HepG2 (cell line): ENCODE results near the gene HEXD. TPM values are rescaled to one million over a fixed set of nuclear protein-coding genes. Genes with fewer than 3 reads are reported as not detected.

ENCODE experiments used
- ARID4A ChIP-seq: sonication (generic); formaldehyde crosslinking; IDR thresholded peaks from 2 replicates; pipeline ENCODE4 v1.5.0; 2020; ENCODE audit warnings: mild to moderate bottlenecking, missing genetic modification reagents, borderline replicate concordance
- BCL3 ChIP-seq: sonication (generic); formaldehyde crosslinking; IDR thresholded peaks from 2 replicates; pipeline ENCODE4 v1.5.1; 2020; ENCODE audit warnings: mild to moderate bottlenecking, missing genetic modification reagents, moderate library complexity
- GABPB1 ChIP-seq: IDR thresholded peaks from 2 replicates; pipeline ENCODE4 v1.6.1; 2016; ENCODE audit warnings: mild to moderate bottlenecking, missing genetic modification reagents, moderate library complexity, missing compliant biosample characterization
- IKZF5 ChIP-seq: IDR thresholded peaks from 2 replicates; pipeline ENCODE4 v1.6.1; 2018; ENCODE audit warnings: missing genetic modification reagents, mild to moderate bottlenecking, missing compliant biosample characterization
- RARA ChIP-seq: IDR thresholded peaks from 2 replicates; pipeline ENCODE4 v1.6.1; 2016; ENCODE audit warnings: missing genetic modification reagents, missing compliant biosample characterization
- SALL1 ChIP-seq: sonication (generic); formaldehyde crosslinking; IDR thresholded peaks from 2 replicates; pipeline ENCODE4 v1.8.0; 2022; ENCODE audit warnings: mild to moderate bottlenecking, missing genetic modification reagents
- SATB2 ChIP-seq: sonication (generic); formaldehyde crosslinking; IDR thresholded peaks from 2 replicates; pipeline ENCODE4 v1.5.0; 2020; ENCODE audit warnings: missing genetic modification reagents
- SRSF9 ChIP-seq: fragments of 200-400 bp; formaldehyde crosslinking; IDR thresholded peaks from 2 replicates; pipeline ENCODE4 v1.6.1; 2018; ENCODE audit warnings: borderline replicate concordance, mild to moderate bottlenecking, low read depth, low read length; ENCODE audit not compliant: insufficient read depth, poor library complexity, severe bottlenecking
- ZNF501 ChIP-seq: sonication (generic); formaldehyde crosslinking; IDR thresholded peaks from 2 replicates; pipeline ENCODE4 v1.5.1; 2020; ENCODE audit warnings: mild to moderate bottlenecking, moderate library complexity, missing genetic modification reagents
- ZNF567 ChIP-seq: sonication (generic); formaldehyde crosslinking; IDR thresholded peaks from 2 replicates; pipeline ENCODE4 v1.8.1; 2023; ENCODE audit warnings: mild to moderate bottlenecking, missing genetic modification reagents, borderline replicate concordance
- polyA plus RNA-seq, 8 experiments: library from polyadenylated mRNA; depleted of rRNA in 3 of 8; stranded (reverse) in 7 of 8; unstranded in 1 of 8; fragments of >200 nt; fragmentation: Illumina TruSeq in 4 of 8; extraction: Trizol in 4 of 8; gene quantifications; 2 replicates each; pipeline versions ENCODE4 v1.2.1 to v1.2.3, GENCODE V29; 2011 to 2016; ENCODE audit warnings: low read depth in 4 of 8, missing spikeins in 1 of 8, mixed read lengths in 1 of 8; ENCODE audit not compliant: insufficient read depth in 1 of 8
- total RNA-seq, 5 experiments: library from RNA; depleted of rRNA; stranded (reverse); fragments of >200 nt; fragmentation: Illumina TruSeq; extraction: Trizol; gene quantifications; 2 replicates each; pipeline ENCODE4 v1.2.3, GENCODE V29; 2016; ENCODE audit warnings: low read depth in 1 of 5
- TF ChIP-seq, protein P1 (sequence below): sonication (generic); formaldehyde crosslinking; IDR thresholded peaks from 2 replicates; pipeline ENCODE4 v1.5.1; 2020; ENCODE audit warnings: mild to moderate bottlenecking, missing genetic modification reagents, moderate library complexity

HEXD gene
- total and polyA plus RNA-seq, 2 of the 13 experiments (the other 11 are each of a cell fraction or from before 2014, with no cell fraction given): 22.3 to 41.8 TPM

- TF ChIP-seq BCL3 (CRISPR knock-in tag): peak; percentile 74; the same call in 1 of the 2 replicates
- TF ChIP-seq SRSF9: no peak
- peak; percentile 98 for TF ChIP-seq SALL1 (CRISPR knock-in tag)
- peak; percentile 89 for TF ChIP-seq IKZF5 (CRISPR knock-in tag)
- peak; percentile 57 for TF ChIP-seq GABPB1 (CRISPR knock-in tag)
- TF ChIP-seq ZNF567 (CRISPR knock-in tag): 0 out of 2 replicates have a peak, but pooled peaks have one; percentile 94
- TF ChIP-seq, protein P1, sequence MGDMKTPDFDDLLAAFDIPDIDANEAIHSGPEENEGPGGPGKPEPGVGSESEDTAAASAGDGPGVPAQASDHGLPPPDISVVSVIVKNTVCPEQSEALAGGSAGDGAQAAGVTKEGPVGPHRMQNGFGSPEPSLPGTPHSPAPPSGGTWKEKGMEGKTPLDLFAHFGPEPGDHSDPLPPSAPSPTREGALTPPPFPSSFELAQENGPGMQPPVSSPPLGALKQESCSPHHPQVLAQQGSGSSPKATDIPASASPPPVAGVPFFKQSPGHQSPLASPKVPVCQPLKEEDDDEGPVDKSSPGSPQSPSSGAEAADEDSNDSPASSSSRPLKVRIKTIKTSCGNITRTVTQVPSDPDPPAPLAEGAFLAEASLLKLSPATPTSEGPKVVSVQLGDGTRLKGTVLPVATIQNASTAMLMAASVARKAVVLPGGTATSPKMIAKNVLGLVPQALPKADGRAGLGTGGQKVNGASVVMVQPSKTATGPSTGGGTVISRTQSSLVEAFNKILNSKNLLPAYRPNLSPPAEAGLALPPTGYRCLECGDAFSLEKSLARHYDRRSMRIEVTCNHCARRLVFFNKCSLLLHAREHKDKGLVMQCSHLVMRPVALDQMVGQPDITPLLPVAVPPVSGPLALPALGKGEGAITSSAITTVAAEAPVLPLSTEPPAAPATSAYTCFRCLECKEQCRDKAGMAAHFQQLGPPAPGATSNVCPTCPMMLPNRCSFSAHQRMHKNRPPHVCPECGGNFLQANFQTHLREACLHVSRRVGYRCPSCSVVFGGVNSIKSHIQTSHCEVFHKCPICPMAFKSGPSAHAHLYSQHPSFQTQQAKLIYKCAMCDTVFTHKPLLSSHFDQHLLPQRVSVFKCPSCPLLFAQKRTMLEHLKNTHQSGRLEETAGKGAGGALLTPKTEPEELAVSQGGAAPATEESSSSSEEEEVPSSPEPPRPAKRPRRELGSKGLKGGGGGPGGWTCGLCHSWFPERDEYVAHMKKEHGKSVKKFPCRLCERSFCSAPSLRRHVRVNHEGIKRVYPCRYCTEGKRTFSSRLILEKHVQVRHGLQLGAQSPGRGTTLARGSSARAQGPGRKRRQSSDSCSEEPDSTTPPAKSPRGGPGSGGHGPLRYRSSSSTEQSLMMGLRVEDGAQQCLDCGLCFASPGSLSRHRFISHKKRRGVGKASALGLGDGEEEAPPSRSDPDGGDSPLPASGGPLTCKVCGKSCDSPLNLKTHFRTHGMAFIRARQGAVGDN: peak; percentile 100
- no peak for TF ChIP-seq SATB2 (CRISPR knock-in tag)
- TF ChIP-seq ZNF501: peak; percentile 73
- TF ChIP-seq ARID4A: peak; percentile 4; the same call in 1 of the 2 replicates
- peak; percentile 45; the same call in 1 of the 2 replicates for TF ChIP-seq RARA (CRISPR knock-in tag)
Observed at GRCh38 chr17:82370471-82371332, 47.4 kb upstream of the HEXD start (continued).
